Colon (tissue), 2 donors: ENCODE data around the gene SOHLH2.

Experiments used
- FAIRE-seq: peaks from 2 replicates; lab custom pipeline; 2012; peaks lifted over from hg19 to GRCh38; lab: Jason Lieb, UNC
- donor health status: control.
- donor health status: control.

Gene SOHLH2, protein sequence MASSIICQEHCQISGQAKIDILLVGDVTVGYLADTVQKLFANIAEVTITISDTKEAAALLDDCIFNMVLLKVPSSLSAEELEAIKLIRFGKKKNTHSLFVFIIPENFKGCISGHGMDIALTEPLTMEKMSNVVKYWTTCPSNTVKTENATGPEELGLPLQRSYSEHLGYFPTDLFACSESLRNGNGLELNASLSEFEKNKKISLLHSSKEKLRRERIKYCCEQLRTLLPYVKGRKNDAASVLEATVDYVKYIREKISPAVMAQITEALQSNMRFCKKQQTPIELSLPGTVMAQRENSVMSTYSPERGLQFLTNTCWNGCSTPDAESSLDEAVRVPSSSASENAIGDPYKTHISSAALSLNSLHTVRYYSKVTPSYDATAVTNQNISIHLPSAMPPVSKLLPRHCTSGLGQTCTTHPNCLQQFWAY

DNA sequence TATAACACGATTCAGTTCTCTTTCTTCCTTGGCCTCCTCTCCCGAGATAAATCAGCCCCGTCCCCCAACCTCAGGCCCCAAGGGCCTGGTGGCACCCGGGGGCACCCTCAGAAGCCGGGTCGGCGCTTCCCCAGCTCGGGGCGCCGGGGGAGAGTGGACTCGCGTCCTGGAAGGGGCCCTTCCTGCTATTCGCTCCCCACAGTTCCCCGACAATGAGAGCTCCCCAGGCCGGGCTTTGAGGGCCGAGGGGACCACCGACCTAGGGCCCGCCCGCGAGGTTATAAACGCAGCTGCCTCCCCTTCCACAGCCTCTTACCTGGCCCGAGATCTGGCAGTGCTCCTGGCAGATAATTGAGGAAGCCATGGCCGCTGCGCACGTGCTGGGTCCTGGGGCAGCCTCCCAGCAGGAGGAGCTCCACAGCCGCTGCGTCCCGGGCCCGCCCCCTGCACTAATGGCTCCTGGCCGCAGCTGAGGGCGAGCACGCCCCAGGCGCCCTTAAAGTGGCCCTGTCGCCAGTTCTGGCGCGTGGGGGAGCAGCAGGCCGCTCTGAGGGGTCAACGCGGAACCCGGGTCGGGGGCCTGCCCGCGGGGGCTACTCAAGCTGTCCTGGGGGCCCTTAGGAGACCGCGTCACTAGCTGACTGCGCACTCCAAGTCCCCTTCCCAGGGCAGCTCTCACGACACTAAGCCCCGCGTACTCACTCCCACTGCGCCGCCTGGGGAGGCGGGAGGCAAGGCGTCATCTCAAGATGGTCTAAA is at the start of gene SOHLH2:
Gene SOHLH2, minus strand, starts transcription at position 394 of the 759 bp plus-strand sequence. Its CDS starts 30 bp downstream, at position 364.
- no peak for FAIRE-seq

DNA sequence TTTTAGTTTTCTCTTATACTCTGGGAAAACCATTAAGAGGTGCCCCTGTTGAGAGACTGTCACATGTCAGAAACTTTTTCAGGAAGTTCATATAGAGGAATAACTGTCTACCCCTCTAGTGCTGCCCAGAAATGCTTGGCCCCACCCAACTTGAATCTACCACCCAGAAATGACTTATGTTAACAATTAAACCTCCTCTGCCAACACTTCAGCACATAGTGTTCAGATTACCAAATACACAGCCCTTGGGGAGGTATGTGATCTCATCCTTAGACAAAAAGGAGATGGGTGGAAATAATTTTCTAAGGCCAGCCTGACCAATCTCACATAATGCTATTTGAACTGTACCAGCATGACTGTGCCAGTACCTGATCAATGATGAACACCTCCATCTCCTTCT is 47.6 kb upstream of the SOHLH2 start:
- no peak for FAIRE-seq

DNA sequence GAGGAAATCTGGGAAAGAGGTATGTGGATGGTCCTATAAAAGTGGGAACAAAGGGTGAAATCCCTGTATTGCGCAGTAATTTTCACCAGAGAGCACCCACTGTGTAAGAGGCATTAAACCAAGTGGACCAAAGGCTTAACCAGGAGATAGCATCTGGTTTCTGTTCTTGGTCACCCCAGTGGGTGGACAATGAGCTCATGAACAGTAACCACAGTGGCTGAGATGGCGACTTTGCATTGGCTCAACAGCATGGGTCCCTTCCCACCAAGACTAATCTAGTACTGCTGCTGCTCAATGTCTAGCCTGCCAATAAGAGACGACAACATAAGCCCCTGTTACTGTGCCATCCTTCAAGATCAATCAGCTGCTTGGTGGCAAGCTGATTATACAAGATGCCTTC is 46.7 kb upstream of the SOHLH2 start:
- no peak for FAIRE-seq

DNA sequence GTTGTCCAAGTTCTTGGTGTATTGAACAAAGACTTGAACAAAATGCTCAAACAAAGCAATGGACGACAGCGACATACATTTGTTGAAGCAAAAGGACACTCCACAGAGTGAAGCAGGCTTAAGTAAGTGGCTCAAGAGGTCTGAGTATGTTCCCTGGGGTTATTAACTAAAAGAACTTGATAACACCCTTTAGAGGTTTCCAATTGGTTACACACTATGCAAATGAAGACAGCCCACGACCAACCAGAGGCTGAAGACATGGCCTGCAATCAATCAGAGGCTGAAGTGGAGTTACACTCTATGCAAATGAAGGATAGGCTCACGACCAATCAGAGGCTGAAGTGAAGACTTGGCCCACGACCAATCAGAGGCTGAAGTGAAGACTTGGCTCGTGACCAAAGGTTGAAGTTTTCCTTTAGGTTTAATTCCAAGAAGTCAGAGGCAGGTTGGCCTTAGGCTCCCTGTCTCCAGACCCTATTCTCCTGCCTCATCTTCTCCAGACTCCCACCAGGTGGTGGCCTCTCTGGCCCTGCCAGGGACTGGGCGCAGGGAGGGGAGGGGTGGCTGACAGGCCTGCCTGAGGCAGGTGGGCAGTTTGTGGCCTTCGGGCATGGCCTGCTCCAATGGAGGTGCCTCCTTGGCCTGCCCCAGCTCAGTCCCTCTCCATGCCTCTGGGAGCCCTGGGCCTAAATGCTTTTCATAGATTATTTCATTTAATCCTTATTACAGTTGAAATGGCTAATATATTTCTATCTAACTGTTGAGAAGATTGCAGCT is 45.2 kb upstream of the SOHLH2 start:
- FAIRE-seq, result no peak

DNA sequence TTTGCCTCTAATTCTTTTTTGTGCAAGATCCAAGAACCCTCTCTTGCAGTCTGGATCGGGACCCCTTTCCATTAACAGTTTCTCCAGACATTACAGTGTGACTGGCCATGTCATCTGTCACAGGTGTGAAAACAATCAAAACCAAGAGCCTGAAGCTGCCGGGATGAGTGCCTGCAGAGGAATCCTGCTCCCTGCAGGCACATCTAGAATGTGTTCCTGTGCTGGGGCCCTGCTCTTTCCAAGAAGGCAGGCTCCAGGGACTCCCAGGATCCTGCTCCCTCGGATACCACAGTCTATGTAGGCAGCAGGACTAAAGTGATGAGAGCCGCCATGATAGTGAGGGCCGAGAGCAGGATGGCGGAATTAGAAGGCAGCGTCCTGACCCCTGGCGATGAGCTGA is 44.5 kb upstream of the SOHLH2 start:
- no peak for FAIRE-seq

DNA sequence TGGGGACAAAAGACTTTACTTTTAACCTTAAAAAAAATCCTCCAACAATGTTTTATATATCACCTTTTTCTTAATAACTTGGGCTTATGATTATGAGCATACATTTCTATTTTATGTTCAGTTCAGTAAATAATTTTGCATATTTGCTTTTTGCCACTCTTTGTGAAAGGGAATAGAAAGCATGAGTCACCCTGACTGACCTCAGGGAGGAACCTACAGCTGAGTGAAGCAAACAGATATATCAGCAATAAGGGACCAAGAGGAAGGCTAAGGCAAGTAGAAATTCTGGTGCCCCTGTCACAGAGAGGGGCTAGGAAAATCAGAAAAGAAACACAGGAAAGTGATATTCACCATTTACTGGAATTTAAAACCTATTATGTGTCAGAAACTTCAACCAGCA is 37.2 kb upstream of the SOHLH2 start:
- no peak for FAIRE-seq

DNA sequence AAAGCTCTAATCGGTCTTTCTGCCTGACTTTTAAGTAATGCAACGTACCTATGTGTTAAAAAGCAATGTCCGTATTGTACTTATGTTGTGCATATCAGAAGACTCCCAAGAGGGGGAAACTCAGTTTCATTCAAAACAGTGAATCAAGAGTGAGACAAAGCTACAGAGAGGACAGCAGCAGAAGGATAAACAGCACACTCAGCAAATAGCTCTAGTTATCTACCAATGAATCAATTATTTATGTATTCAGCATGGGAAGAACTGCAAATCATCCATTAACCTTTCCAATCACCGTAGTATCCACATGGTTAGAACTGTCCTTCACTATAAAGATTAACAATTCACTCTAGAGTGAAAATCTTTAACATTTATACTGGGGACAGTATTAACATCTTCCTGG is 36.7 kb upstream of the SOHLH2 start:
- FAIRE-seq, result no peak

DNA sequence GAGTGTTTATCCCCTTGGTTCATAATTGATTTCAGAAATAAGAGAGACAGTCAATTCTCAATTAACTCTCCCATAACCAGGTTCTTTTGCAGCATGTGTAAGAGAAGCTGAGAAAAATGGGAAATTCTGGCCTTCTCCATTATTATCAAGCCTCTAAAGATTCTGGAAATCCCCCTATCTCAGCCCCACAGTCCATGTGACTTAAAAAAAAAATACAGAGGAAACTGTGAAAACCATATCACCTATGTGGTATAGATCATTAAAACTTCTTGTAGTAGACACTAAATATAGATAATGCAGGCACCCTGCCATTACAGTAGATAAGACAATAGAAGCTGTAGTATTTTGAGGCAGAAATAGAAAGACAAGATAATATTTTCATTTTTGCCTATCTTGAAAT is 34.3 kb upstream of the SOHLH2 start:
- no peak for FAIRE-seq

DNA sequence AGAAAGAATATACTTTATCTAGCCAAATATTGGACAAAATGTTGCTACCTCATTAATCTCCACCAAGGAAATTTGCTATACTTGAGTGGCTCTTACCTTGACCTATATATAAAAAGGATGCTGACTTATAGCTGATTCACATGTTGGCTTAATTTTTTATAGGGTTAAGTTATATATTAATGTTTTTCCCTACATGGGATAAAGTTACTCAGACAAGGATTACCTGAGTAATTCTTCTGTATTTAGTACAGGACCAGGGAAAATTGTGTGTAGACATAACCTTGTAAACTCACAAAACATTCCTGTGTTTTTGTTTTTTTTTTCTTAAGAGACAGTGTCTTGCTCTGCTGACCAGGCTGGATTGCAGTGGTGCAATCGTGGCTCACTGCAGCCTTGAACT is 30.6 kb upstream of the SOHLH2 start:
- FAIRE-seq, result no peak

DNA sequence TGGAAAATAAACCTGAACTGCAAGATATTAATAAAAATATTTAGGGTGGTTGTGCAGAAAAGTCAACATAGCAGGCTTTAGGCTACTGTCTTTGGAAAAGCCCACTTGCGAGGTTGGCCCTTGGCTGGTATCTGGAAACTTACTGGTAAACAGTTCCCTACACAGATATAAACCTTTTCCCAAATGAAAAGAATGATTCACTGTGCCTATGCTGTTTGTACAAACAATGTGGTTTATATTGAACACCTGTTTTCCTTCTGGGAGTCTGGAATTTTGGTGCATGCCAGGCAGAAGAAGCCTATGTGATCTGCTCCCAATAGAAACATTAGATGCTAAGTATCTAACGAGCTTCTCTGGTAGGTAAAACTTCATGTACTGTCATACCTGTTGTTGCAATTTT is 29.7 kb upstream of the SOHLH2 start:
- FAIRE-seq, result no peak

DNA sequence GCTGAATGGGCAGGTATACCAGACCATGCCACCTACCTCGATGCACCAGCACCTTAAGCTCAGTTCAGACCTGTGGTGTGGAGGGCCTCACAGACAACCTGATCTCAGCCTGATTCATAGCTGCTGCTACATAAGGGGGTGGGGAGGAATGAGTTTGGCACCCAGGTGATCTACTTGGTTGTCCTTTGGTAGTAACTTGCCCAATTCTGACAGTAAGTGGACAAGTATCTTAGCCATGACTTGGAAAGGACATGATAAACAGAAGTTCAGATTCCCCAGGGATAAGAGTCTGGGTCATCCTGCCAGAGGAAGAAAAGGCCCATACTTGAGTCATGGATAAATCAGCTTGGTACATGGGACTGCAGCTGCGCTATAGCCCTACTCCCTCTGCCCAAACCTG is 28.4 kb upstream of the SOHLH2 start:
- FAIRE-seq, result no peak

DNA sequence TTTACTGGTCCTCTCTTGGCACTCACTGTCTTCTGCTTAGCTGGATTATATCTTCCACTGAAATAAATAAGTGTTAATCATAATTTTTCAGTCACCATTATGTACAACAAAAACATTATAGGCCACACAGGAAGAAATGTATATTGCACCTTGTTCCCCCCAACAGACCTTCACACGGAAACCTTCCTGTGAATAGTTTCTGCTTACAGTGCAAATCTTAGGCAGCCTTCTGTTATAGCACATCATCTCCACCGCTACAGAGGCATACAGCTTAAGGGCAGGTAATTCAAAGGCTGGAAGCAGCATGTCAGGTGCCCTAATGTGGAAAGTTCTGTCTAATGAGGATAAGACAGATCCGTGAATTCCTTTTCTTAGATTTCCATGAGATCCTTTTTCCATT is 16.9 kb upstream of the SOHLH2 start:
- no peak for FAIRE-seq

DNA sequence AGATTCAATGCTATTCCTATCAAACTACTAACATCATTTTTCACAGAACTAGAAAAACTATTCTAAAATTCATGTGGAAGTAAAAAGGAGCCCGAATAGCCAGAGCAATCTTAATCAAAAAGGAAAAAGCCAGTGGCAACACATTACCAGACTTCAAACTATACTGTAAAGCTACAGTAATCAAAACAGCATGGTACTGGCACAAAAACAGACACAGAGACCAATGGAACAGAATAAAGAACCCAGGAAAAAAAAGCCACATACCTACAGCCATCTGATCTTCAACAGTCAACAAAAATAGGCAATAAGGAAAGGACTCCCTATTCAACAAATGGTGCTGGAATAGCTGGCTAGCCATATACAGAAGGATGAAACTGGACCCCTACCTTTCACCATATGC is 10.4 kb upstream of the SOHLH2 start:
- FAIRE-seq, result no peak

DNA sequence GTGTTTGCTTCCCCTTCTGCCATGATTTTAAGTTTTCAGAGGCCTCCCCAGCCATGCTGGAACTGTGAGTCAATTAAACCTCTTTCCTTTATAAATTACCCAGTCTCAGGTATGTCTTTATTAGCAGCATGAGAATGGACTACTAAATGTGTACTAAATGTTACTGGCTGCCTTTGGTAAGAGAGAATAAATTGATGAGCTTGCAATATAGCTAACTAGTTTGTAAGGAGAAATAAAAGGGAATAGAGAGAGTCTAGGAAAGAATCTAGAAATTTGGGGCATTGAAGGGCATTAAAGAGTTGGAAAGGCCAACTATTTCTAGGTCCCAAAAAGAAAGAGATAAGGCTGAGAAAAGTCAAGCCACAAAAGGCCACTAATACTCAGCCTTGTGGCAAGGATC is 5.5 kb upstream of the SOHLH2 start:
- no peak for FAIRE-seq

DNA sequence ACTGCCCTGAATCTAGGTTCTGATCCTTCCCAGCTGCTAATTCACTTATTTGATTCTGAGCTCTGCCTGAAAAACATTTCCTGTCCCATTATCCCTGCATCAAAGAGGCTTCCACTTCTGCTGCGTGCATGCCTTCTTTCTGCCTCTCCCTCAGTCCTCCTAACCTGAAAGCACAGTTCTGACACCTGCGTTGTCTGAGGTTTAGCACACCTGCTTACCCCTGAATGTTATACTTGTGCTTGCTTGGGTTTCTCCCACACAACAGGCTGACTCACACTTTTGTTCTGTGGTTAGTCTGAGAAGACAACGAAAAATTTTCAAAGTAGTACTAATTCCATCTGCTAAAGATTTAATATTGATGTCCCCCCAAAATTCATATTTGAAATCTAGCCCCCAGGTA is 3.1 kb upstream of the SOHLH2 start:
- FAIRE-seq, result no peak

DNA sequence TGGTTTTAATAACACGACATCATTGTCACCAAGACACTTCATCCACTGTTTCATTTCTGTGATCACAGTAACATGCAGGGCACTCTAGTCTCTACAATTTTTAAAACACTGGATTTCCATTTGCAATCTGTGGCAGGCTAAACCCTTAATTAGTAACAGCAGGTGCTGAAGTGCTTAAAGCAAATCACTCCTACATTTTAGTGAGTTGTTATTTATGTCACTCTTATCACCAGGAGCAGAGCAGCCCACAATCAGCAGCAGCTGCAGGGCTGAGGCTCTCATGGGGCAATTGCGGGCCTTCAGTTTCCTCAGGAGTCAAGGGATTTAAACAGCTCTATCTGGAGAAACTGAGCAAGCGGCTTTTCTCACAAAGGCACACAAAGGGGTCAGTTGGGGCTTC is 1.6 kb downstream of the SOHLH2 start:
- FAIRE-seq, result no peak

DNA sequence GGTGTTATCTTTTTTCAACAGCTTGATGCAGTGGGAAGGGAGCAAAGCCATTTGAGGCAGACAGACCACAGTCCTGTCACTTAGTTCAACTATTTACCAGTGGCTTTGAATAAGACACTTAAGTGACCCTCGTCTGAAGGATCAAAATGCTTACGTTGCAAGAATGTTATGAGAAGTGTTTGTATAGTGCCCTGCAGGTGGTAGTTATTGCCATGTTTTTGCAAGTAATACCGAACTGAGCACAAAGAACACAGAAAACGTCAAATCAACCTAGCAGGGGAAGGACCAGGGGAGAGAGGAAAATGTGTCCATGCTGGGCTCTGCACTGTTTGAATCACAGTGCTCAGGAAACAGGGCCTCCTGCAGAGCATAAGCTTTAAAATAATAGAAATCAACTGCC is 2.8 kb downstream of the SOHLH2 start:
- no peak for FAIRE-seq

DNA sequence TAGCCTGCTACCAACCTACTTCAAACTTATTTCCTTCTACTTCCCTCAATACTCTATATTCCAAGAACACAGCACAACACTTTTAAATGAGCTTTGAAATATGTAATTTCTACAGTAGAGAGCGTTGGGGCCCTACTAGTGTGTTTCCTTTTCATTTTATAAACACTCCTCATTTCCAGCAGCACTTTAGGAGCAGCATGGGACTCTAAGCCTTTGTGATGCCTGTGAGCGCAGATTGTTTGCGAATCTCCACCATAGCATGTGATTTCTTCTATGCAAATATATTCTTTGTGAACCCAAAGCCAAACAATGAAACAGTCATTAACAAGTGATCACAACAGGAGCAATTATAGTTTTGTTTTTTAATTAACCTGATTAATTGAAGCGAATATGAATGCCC is 3.6 kb downstream of the SOHLH2 start:
- no peak for FAIRE-seq

DNA sequence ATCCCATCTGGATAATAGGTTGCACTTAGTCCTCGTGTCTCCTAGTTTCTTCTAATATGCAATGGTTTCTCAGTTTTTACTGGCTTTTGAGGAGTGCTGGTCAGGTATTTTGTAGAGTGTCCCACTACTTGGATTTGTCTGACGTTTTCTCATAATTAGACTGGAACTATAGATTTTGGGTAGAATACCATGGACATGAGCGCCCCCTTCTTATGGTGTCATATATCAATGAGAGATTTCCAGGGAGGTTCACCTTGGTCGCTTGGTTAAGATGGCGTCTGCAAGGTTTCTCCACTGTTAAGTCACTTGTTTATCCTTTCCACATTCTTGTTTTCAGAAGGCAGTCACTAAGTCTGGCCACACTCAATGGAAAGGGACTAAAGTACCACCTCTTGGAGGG is 6.7 kb downstream of the SOHLH2 start:
- FAIRE-seq, result no peak

DNA sequence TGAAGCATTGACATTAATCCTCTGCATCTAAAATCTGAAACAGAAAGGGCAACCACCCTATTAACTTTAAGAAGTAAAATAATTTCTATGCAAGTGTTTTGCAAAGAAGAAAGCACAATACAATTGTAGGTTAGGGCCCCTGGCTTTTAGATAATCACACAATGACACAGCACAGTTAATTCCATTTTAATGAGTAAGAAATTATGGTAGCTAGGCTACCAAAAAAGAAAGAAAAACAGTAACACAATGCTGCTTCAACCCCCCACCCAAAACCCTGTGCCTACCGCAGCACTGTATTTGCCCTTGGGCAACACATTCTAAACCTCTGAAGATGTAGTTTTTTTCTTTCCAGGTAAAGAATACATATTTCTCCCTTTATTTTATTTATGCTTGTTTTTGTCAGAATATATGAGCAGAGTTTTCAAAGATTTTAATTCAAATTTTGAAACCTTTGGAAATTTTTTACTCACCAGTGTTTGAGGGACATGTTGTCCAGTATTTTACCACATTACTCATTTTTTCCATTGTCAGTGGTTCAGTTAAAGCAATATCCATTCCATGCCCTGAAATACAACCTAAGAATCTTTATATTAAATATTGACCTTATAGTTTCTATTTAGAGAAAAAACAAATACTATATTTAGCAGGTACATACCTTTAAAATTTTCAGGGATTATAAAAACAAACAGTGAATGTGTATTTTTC is 21.1 kb downstream of the SOHLH2 start:
- no peak for FAIRE-seq

DNA sequence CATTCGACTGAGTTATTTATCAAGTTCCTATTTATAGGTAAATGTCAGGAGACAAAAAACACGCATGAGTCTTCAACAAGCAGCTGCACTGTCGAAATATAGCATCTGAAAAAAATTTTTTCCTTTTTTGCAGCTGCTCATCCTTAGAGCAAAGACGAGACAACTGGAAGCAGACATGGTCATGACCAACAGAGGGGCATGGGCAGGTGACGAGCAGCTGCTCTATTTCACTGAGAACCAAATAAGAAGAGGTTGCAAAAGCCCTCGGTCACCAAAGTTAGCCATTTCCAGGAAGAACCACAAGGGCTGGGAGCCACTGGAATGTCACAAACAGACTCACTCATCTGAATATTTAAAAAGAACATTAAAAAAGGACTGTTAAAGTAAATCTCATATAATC is 22.2 kb downstream of the SOHLH2 start:
- no peak for FAIRE-seq

DNA sequence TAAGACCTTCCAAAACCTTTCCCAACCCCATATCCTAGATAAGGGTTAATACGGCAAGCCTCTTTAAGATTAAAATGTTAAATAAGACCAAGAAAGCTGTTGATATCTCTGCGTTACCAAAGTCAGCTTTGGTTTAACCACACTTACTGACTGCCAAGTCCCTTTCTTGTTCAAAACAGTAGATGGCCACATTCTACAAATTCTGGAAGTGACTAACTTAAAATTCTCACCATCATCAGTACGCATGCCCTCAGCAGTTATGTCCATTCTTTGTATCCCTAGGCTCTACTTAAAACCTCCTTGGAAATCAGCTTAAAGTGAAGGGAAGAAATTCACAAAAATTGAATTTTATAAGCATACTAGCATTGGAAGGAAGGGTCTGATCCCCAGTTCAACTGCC is 23.6 kb downstream of the SOHLH2 start:
- no peak for FAIRE-seq
